NB4 (cell line): ENCODE data around the gene BBS4.

Experiments
- DNase-seq: peaks from one replicate; pipeline ENCODE4 v3.0.0; 2010; ENCODE audit warnings: low read depth
- H3K4me3 ChIP-seq: one replicate; pipeline ENCODE4 v1.5.1; 2011; ENCODE audit warnings: mild to moderate bottlenecking, low read depth, low read length, moderate library complexity
- CTCF ChIP-seq: IDR thresholded peaks from one replicate; pipeline ENCODE4 v1.5.1; 2012; ENCODE audit warnings: low read depth, low read length
- MYC ChIP-seq: IDR thresholded peaks from 2 replicates; pipeline ENCODE4 v1.6.1; 2011; ENCODE audit warnings: low read depth, low read length
- POLR2A ChIP-seq: IDR thresholded peaks from 2 replicates; pipeline ENCODE4 v1.6.1; 2011; ENCODE audit warnings: mild to moderate bottlenecking; ENCODE audit not compliant: insufficient read length; ENCODE audit errors: extremely low read depth
- TF ChIP-seq, protein P1 (sequence below): IDR thresholded peaks from 2 replicates; pipeline ENCODE4 v1.6.1; 2011; ENCODE audit warnings: low read depth, low read length

The BBS4 gene

GRCh38 chr15:72732086-72732485 is 46.1 kb downstream of the BBS4 start:
- TF ChIP-seq, protein P1, sequence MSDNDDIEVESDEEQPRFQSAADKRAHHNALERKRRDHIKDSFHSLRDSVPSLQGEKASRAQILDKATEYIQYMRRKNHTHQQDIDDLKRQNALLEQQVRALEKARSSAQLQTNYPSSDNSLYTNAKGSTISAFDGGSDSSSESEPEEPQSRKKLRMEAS = no peak
- TF ChIP-seq MYC (no peak), CTCF (no peak), POLR2A (no peak)
- DNase-seq = no peak
- H3K4me3 ChIP-seq = no peak overlapping the region

DNA sequence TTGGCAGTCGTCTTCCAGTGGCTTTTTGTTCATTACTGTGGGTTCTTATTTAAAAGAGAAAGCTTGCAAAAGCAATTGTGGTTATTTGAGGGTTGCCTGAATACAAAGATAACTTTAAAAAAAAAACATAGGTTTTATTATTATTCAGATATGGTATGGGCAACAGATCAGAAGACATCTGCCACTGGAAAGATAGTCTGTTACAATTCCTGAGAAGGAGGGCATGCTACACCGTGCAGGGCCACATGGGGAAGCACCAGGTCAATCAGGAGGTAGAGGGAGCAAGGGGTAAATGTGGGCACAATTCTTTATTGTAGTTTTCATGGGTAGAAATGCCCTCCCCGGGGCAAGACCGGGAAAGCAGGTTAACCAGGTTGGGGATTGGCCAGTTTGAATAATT is 46.5 kb downstream of the BBS4 start:
- no peak overlapping the region for H3K4me3 ChIP-seq
- no peak for DNase-seq
- TF ChIP-seq, protein P1 = no peak
- TF ChIP-seq CTCF (no peak), MYC (no peak), POLR2A (no peak)

GRCh38 chr15:72733941-72734738 is 48.1 kb downstream of the BBS4 start:
- H3K4me3 ChIP-seq = no peak overlapping the region
- DNase-seq = no peak
- no peak for TF ChIP-seq POLR2A
- TF ChIP-seq, protein P1 = no peak
- TF ChIP-seq MYC = no peak
- no peak for TF ChIP-seq CTCF

DNA sequence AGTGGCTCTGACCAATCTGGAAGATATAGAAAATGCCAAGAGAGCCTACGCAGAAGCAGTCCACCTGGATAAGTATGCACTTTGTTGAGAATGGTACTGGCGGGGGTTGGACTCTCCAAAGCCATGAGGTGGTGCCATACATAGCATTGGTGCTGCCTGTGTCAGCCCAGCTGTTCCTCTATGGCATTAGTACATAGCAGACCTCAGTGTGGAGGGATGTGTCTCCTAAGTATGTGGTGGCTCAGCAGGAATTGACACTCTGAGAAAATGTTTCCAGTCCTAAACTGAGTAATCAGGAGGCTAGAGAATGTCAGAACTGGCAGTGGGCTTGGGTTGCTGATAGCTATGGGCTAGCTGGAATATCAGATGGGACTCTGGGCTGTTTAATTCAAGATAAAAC is 49.1 kb downstream of the BBS4 start:
- DNase-seq = no peak
- TF ChIP-seq CTCF (no peak), POLR2A (no peak), MYC (no peak)
- TF ChIP-seq, protein P1 = no peak
- no peak overlapping the region for H3K4me3 ChIP-seq

GRCh38 chr15:72737061-72737460 is 51.1 kb downstream of the BBS4 start:
- no peak overlapping the region for H3K4me3 ChIP-seq
- no peak for DNase-seq
- TF ChIP-seq MYC (no peak), CTCF (no peak), POLR2A (no peak)
- TF ChIP-seq, protein P1 = no peak
